ENCODE data around the gene ETFB.
"Not testable (repeated sequence)": the region's sequence is repeated elsewhere in the genome, so short reads cannot be mapped to it uniquely, and the experiment has no call there.

ETFB gene

DNA sequence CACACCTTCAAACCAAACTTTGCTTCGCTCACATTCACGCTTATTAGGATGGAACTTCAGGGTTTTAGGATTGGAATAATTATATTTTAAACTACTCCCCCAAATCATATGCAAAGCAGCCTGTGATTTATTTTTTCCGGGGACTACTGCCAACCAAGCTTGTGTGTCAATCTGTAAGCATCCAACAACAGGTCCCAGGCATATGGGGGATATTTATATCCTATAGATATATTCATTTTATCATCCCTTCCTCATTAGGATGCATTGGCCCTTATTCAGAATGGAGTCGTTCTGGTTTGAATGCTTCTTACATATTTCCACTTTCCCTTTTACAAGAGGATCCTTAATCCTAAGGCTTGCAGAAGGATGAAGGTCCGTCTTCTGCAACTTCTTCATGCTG, 33.0 kb upstream of the ETFB start:
- CTCF ChIA-PET, result interaction anchor here (1.5 kb wide), 1 partner anchor 22 kb away, joined by 3 read pairs; no protein-coding TSS in a partner anchor
- no peak for DNase-seq (ENCODE audit: extremely low spot score)
- TF ChIP-seq CTBP1 (IDR thresholded peaks at IDR 0.05; ENCODE audit: borderline replicate concordance), result no peak
- no peak for TF ChIP-seq TARDBP (IDR thresholded peaks at IDR 0.05)
- no peak for TF ChIP-seq SP1 (IDR thresholded peaks at IDR 0.05)
- POLR2A ChIA-PET, result no interaction called here

DNA sequence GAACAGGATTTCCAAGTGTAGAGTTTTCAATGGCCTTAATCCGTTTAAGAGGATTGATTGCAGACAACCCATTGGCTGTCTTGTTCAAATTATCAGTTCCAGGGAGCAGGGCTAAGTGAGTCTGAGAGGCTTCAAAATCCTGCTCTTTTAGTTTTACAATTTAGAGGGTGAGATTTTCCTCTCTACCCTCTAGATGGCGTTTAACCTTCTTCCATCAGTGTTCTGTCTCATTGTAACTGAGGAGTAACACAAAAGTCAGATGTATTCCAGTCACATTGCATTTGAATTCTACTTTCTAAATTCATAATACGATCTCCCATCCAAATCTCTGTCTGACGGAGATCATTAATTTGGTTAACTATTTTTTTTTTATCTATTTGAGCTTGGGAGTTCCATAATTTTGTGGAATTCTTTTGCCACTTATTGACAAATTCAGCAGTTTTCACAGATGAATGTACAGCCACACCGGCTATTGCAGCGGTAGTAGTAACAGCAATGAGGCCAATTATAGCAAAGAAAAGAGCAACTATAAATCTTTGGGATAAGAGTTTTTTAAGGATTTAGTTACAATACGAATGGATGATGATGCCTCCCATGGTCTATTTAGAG, 32.0 kb upstream of the ETFB start:
- TF ChIP-seq ELF4 (IDR thresholded peaks at IDR 0.05) (no peak), HDGF (IDR thresholded peaks at IDR 0.05; ENCODE audit: borderline replicate concordance) (no peak), FOXK2 (IDR thresholded peaks at IDR 0.05) (no peak), BHLHE40 (IDR thresholded peaks at IDR 0.05; ENCODE audit: borderline replicate concordance) (no peak), NFRKB (IDR thresholded peaks at IDR 0.05) (no peak), L3MBTL2 (conservative IDR thresholded peaks at IDR 0.05) (no peak), ARNT (IDR thresholded peaks at IDR 0.05) (no peak), SUZ12 (IDR thresholded peaks at IDR 0.05) (no peak), ZNF384 (IDR thresholded peaks at IDR 0.05) (no peak), CTBP1 (IDR thresholded peaks at IDR 0.05; ENCODE audit: borderline replicate concordance) (no peak)
- TF ChIP-seq, protein P1, sequence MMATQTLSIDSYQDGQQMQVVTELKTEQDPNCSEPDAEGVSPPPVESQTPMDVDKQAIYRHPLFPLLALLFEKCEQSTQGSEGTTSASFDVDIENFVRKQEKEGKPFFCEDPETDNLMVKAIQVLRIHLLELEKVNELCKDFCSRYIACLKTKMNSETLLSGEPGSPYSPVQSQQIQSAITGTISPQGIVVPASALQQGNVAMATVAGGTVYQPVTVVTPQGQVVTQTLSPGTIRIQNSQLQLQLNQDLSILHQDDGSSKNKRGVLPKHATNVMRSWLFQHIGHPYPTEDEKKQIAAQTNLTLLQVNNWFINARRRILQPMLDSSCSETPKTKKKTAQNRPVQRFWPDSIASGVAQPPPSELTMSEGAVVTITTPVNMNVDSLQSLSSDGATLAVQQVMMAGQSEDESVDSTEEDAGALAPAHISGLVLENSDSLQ (IDR thresholded peaks at IDR 0.05), result no peak
- CTCF ChIA-PET, result interaction anchor here (0.7 to 1.3 kb wide), 3 partner anchors 24 to 71 kb away, joined by 3 to 5 read pairs (median 4); no protein-coding TSS in a partner anchor
- POLR2A ChIA-PET, result interaction anchor here (1.1 to 1.4 kb wide), 2 partner anchors 31 to 33 kb away, joined by 4 to 7 read pairs; partner anchors contain the start of gene ETFB
- DNase-seq (ENCODE audit: extremely low spot score), result peak; percentile 23

DNA sequence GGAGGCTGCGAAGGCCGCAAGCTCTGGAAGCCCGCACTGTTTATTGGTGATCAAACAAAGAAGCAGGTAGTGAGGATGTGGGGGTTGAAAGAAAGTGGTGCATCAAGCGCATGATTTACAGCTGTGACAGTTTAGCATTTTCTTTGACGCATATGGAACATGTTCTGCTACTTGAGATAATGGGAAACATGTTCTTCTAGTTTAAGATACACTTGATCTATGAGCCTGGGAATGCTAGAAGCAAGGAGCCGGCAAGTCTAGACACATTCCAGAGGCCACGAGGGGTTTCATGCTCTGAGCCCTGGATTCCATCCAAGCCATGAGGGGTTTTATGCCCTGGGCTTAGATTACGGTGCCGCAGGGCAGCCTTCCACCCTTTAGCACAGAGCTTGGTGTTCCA, 31.3 kb upstream of the ETFB start:
- not testable (repeated sequence) for DNase-seq (ENCODE audit: extremely low spot score)
- ChIA-PET CTCF (interaction anchor here (0.7 to 1.3 kb wide), 3 partner anchors 24 to 71 kb away, joined by 3 to 5 read pairs (median 4); no protein-coding TSS in a partner anchor), POLR2A (interaction anchor here (1.1 to 1.4 kb wide), 2 partner anchors 30 to 32 kb away, joined by 4 to 7 read pairs; partner anchors contain the start of gene ETFB)
- TF ChIP-seq, protein P1 (IDR thresholded peaks at IDR 0.05), result peak; percentile 21; the same call in 1 of the 2 replicates

DNA sequence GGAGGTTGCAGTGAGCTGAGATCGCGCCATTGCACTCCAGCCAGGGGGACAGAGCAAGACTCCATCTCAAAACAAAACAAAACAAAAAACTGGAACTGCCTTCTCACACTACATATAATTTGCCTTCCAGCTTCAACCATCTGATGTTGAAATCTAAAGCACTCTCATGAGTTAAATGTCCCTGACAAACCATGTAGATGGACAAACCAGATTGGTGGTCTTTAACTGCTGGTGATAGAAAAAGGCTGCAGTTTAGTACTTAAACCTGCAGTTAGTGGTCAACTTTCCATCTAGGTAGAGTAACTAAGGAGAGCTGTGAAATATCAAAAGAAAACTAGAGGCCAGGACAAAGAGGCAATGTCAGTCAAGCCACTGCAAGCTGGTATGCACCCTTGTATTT, 30.0 kb upstream of the ETFB start:
- DNase-seq (ENCODE audit: extremely low spot score), result no peak
- no peak for TF ChIP-seq TARDBP (IDR thresholded peaks at IDR 0.05)
- POLR2A ChIA-PET, result interaction anchor here (1.2 to 3.0 kb wide), 3 partner anchors 12 to 28 kb away, joined by 4 to 10 read pairs (median 4); partner anchors contain the start of gene NKG7
- CTCF ChIA-PET, result interaction anchor here (0.7 kb wide), 1 partner anchor 39 kb away, joined by 3 read pairs; no protein-coding TSS in a partner anchor

DNA sequence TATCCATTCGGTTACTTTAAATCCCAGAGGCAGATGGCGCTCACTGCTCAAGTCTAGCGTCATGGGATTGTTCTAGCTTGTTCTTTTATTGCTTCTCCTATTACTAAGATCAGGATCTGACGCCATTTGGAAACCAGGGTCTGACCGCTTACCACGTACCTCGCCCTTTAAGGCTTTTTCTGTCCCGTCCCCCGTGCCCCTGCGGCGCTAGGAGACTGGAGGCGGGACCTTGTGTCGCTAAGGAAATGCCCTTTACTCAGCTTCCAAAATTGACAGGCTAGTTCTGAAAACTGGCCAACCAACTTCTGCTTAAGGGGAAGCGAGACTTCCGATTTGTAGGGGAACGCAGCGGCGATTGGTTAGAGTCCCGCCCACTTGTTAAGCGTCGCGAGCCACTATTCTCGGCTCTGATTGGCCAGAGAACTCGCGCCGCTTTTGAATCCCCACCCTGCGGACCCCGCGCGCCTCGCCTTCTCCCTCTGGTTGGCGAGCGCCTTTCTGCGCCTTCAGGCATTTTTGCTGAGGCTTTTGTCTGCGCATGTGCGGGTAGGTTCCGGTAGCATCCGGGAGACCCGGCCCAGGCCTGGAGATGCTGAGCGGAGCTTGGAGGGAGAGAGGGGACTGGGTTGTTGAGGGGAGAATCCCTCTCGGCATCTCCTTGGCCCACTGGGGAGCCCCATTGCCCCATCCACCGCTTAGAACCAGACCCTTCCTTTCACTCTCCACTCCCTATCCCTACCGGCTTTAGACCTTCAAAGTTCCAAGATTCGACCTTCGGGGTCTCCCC, 28.1 kb upstream of the ETFB start:
- POLR2A ChIA-PET, result interaction anchor here (0.6 to 3.0 kb wide), 17 partner anchors 9 to 177 kb away, joined by 3 to 19 read pairs (median 3); partner anchors contain the start of genes ETFB, NKG7, VSIG10L and ZNF175

DNA sequence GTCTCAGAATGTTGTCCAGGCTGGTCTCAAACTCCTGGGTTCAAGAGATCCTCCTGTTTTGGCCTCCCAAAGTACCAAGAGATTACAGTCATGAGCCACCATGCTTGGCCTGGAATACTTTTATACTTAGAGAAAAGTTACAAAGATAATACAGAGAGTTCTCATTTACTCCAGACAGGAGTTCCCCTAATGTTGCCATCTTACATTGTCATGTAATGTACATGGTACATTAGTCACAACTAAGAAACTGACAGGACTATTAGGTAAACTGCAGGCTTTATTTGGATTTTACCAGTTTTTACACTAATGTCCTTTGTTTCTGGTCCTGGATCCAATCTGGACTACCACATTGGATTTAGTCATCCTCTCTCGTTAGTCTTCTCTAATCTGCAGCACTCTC, 26.5 kb upstream of the ETFB start:
- ChIA-PET CTCF (interaction anchor here (0.7 kb wide), 1 partner anchor 17 kb away, joined by 3 read pairs; no protein-coding TSS in a partner anchor), POLR2A (no interaction called here)
- no peak for DNase-seq (ENCODE audit: extremely low spot score)
- no peak for TF ChIP-seq FOXK2 (IDR thresholded peaks at IDR 0.05)
- no peak for TF ChIP-seq ZNF384 (IDR thresholded peaks at IDR 0.05)
- no peak for TF ChIP-seq ELF4 (IDR thresholded peaks at IDR 0.05)
- TF ChIP-seq, protein P1 (IDR thresholded peaks at IDR 0.05), result no peak

More for the DNA sequence above, 28.1 kb upstream of the ETFB start:
- CTCF ChIA-PET, result interaction anchor here (1.1 kb wide), 2 partner anchors 28 to 263 kb away, joined by 3 to 5 read pairs; no protein-coding TSS in a partner anchor
- peak; percentile 93 for DNase-seq (ENCODE audit: extremely low spot score)
- TF ChIP-seq SP1 (IDR thresholded peaks at IDR 0.05) (no peak), ELF4 (IDR thresholded peaks at IDR 0.05) (peak; percentile 37; the same call in 1 of the 2 replicates), FOXA1 (IDR thresholded peaks at IDR 0.05) (no peak), BHLHE40 (IDR thresholded peaks at IDR 0.05; ENCODE audit: borderline replicate concordance) (no peak), HDGF (IDR thresholded peaks at IDR 0.05; ENCODE audit: borderline replicate concordance) (no peak), L3MBTL2 (conservative IDR thresholded peaks at IDR 0.05) (peak; percentile 85)
- TF ChIP-seq, protein P1 (IDR thresholded peaks at IDR 0.05), result peak; percentile 98

Data from HEK293T (cell line).